Transverse colon (tissue), 4 donors: ENCODE measurements around the gene MFRP. TPM values are rescaled to one million over a fixed set of nuclear protein-coding genes. Genes with fewer than 3 reads are reported as not detected.

Experiments used
- DNase-seq: peaks from one replicate; pipeline ENCODE4 v3.0.0-alpha.2; 2019
- H3K27ac ChIP-seq, 4 donors: fragments of 200-600 bp; sonication (generic); 2 replicates each; pipeline ENCODE4 v1.5.1; 2016 to 2018; ENCODE audit warnings: inconsistent platforms in 4 of 4
- H3K27me3 ChIP-seq: fragments of 200-600 bp; sonication (generic); 2 replicates; pipeline ENCODE4 v1.5.1; 2017; ENCODE audit warnings: inconsistent platforms
- H3K36me3 ChIP-seq, 4 donors: fragments of 200-600 bp; sonication (generic); 2 replicates each; pipeline ENCODE4 v1.5.1; 2017 to 2019; ENCODE audit warnings: inconsistent platforms in 4 of 4
- H3K4me1 ChIP-seq, 4 donors: fragments of 200-600 bp; sonication (generic); 2 replicates each; pipeline ENCODE4 v1.5.1; 2017 to 2020; ENCODE audit warnings: inconsistent platforms in 4 of 4
- H3K4me3 ChIP-seq, 4 donors: fragments of 200-600 bp; sonication (generic); 1 replicate in 1 of 4; 2 replicates in 3 of 4; pipeline versions ENCODE4 v1.5.1 to v1.6.1; 2017 to 2019; ENCODE audit warnings: inconsistent platforms in 4 of 4
- H3K9me3 ChIP-seq, 2 donors: fragments of 200-600 bp; sonication (generic); 2 replicates each; pipeline ENCODE4 v1.5.1; 2017 to 2019; ENCODE audit warnings: inconsistent platforms in 2 of 2
- CTCF ChIP-seq, 5 experiments: fragments of 200-600 bp in 3 of 5; fragments of 450-650 bp in 2 of 5; sonication (generic) in 3 of 5; IDR thresholded peaks; 1 replicate in 2 of 5; 2 replicates in 3 of 5; pipeline ENCODE4 v1.5.1; 2016 to 2017; ENCODE audit warnings: antibody characterized with exemption in 5 of 5, inconsistent platforms in 3 of 5, mild to moderate bottlenecking in 2 of 5, moderate library complexity in 1 of 5
- EP300 ChIP-seq: sonication (generic); formaldehyde crosslinking; IDR thresholded peaks from one replicate; pipeline ENCODE4 v1.6.1; 2017; ENCODE audit warnings: antibody characterized with exemption, low read depth
- POLR2A ChIP-seq: fragments of 450-650 bp; IDR thresholded peaks from one replicate; pipeline ENCODE4 v1.6.1; 2016; ENCODE audit warnings: antibody characterized with exemption, mild to moderate bottlenecking, moderate library complexity
- POLR2AphosphoS5 ChIP-seq, 3 donors: sonication (generic); formaldehyde crosslinking; IDR thresholded peaks; one replicate each; pipeline ENCODE4 v1.6.1; 2016; ENCODE audit warnings: antibody characterized with exemption in 3 of 3
- WGBS, 2 donors: methylation state at CpG; one replicate each; pipeline ENCODE4 v1.1.5; 2018; ENCODE audit warnings: low coverage in 1 of 2; 5-methylcytosine and 5-hydroxymethylcytosine counted together
- in situ Hi-C, 4 donors: fragments of 200-750 bp; cut with MboI; loops; one replicate each; pipeline versions ENCODE4 v1.15.0 to v1.15.1; 2017; ENCODE audit warnings: low sequenced_read_pairs in 3 of 4, low pct_ligation_motif_present in 1 of 4, low pct_unique_long_range_greater_than_20kb in 1 of 4
- intact Hi-C: fragments of 100-400 bp; cut with DNase I; formaldehyde crosslinking; loops from one replicate; pipeline ENCODE4 v1.15.1; 2023; ENCODE audit warnings: low total_unique reads
- total RNA-seq, 4 donors: library from RNA; depleted of rRNA; stranded (reverse); fragments of >200 nt; gene quantifications; one replicate each; pipeline ENCODE4 v1.1.0, GENCODE V29; 2016

Gene MFRP
- total RNA-seq, 4 donors from 2014 or later, result 0.32 TPM; not detected in 3

- Histone ChIP-seq H3K4me3 (no peak overlapping the region), H3K9me3 (no peaks in the 10 kb centered on the region), H3K36me3 (peaks cover 0 to 27% (median 9%) of the 10 kb centered on the region in 4 donors), H3K4me1 (no peaks in the 10 kb centered on the region), H3K27me3 (no peaks in the 10 kb centered on the region), H3K27ac (peak overlapping the region in 2 of 4 donors; percentile 23 to 33)
- intact Hi-C loops, result no loop called here
- in situ Hi-C loops, result no loop called here
- TF ChIP-seq EP300 (no peak), POLR2AphosphoS5 (IDR thresholded peaks at IDR 0.05) (no peak), POLR2A (no peak), CTCF (IDR thresholded peaks at IDR 0.05) (no peak)
- 80% methylated on average over 1 to 3 of the region's 3 CpGs for WGBS, 2 donors
- no peak for DNase-seq
Observed at GRCh38 chr11:119300198-119300964, 46.1 kb downstream of the MFRP start.

GRCh38 chr11:119299416-119299815, 47.1 kb downstream of the MFRP start:
- H3K27me3 ChIP-seq, result no peaks in the 10 kb centered on the region
- peaks cover 0 to 27% (median 9%) of the 10 kb centered on the region in 4 donors for H3K36me3 ChIP-seq
- DNase-seq, result no peak
- WGBS, 2 donors, result 97 to 100% methylated on average over 6 to 9 of the region's 9 CpGs
- no peaks in the 10 kb centered on the region for H3K4me1 ChIP-seq
- H3K27ac ChIP-seq, result peak overlapping the region in 1 of 4 donors; percentile 65
- intact Hi-C loops (no loop called here), in situ Hi-C loops (no loop called here)
- no peak overlapping the region for H3K4me3 ChIP-seq
- TF ChIP-seq EP300 (no peak), POLR2AphosphoS5 (IDR thresholded peaks at IDR 0.05) (no peak), CTCF (IDR thresholded peaks at IDR 0.05) (no peak), POLR2A (no peak)
- no peaks in the 10 kb centered on the region for H3K9me3 ChIP-seq

- Histone ChIP-seq H3K27ac (peak overlapping the region in 3 of 4 donors; percentile 33 to 65 (median 52)), H3K4me1 (no peaks in the 10 kb centered on the region), H3K9me3 (no peaks in the 10 kb centered on the region), H3K4me3 (no peak overlapping the region), H3K27me3 (no peaks in the 10 kb centered on the region), H3K36me3 (peaks cover 0 to 26% (median 9%) of the 10 kb centered on the region in 4 donors)
- DNase-seq, result no peak
- 82% methylated on average over 2 of the region's 2 CpGs; no CpG with 5 or more reads in 1 of the 2 donors for WGBS, 2 donors
- TF ChIP-seq POLR2A (no peak), POLR2AphosphoS5 (IDR thresholded peaks at IDR 0.05) (peak in 2 of 3 donors; percentile 24 to 26)
- in situ Hi-C loops, result no loop called here
- intact Hi-C loops, result no loop called here
Observed at GRCh38 chr11:119298726-119299125, 47.8 kb downstream of the MFRP start.

- H3K27ac ChIP-seq, result peak overlapping the region in 3 of 4 donors; percentile 33 to 65 (median 52)
- no peak overlapping the region for H3K4me3 ChIP-seq
- no peaks in the 10 kb centered on the region for H3K9me3 ChIP-seq
- peaks cover 0 to 23% (median 9%) of the 10 kb centered on the region in 4 donors for H3K36me3 ChIP-seq
- DNase-seq, result no peak
- in situ Hi-C loops (no loop called here), intact Hi-C loops (no loop called here)
- no peaks in the 10 kb centered on the region for H3K27me3 ChIP-seq
- TF ChIP-seq EP300 (no peak), POLR2A (no peak), CTCF (IDR thresholded peaks at IDR 0.05) (no peak), POLR2AphosphoS5 (IDR thresholded peaks at IDR 0.05) (no peak)
- H3K4me1 ChIP-seq, result no peaks in the 10 kb centered on the region
- 83 to 89% methylated on average over 3 of the region's 3 CpGs for WGBS, 2 donors
Observed at GRCh38 chr11:119297938-119298337, 48.6 kb downstream of the MFRP start.
